HEK293 (cell line): ENCODE results near the gene KLF16.
A peak's percentile ranks its signal among the peaks of the same experiment; 100 is the strongest.

Source experiments
- CTCF ChIA-PET: fragments of 350-600 bp; formaldehyde crosslinking; extraction: SDS; loops from one replicate; lab custom pipeline; 2021; ENCODE audit warnings: antibody characterized with exemption; lab: Yijun Ruan, JAX
- POLR2A ChIA-PET: fragments of 300-600 bp; formaldehyde crosslinking; extraction: SDS; loops from one replicate; lab custom pipeline; 2020; ENCODE audit warnings: antibody characterized with exemption, inconsistent platforms; lab: Yijun Ruan, JAX
- H3K27ac ChIP-seq: fragments of 200-500 bp; sonication (Bioruptor generic); 2 replicates; pipeline ENCODE4 v1.5.1; 2014; ENCODE audit warnings: low read depth, low read length, control low read depth, inconsistent platforms; ENCODE audit errors: extremely low read depth
- H3K36me3 ChIP-seq, 2 experiments: fragments of 200-500 bp in 1 of 2; sonication (Bioruptor generic) in 1 of 2; 1 replicate in 1 of 2; 2 replicates in 1 of 2; pipeline ENCODE4 v1.5.1; 2014 to 2017; ENCODE audit warnings: inconsistent platforms in 2 of 2, low read length in 2 of 2; ENCODE audit not compliant: control insufficient read depth in 2 of 2, insufficient read depth in 1 of 2
- H3K4me1 ChIP-seq: fragments of 200-500 bp; sonication (Bioruptor generic); 2 replicates; pipeline ENCODE4 v1.5.1; 2014; ENCODE audit warnings: mild to moderate bottlenecking, low read length, inconsistent platforms; ENCODE audit not compliant: control insufficient read depth, insufficient read depth
- H3K4me3 ChIP-seq: 2 replicates; pipeline ENCODE4 v1.5.1; 2011; ENCODE audit warnings: low read depth, mild to moderate bottlenecking, control low read depth, low read length, moderate library complexity
- H3K9me3 ChIP-seq: fragments of 200-500 bp; sonication (Bioruptor generic); 2 replicates; pipeline ENCODE4 v1.5.1; 2014; ENCODE audit warnings: low read depth, low read length, inconsistent platforms; ENCODE audit not compliant: control insufficient read depth, insufficient read depth
- GLIS2 ChIP-seq: fragments of 450-650 bp; formaldehyde crosslinking; IDR thresholded peaks from 2 replicates; pipeline ENCODE4 v1.5.1; 2016; ENCODE audit warnings: missing biosample characterization, missing genetic modification characterization
- HOXA7 ChIP-seq: sonication (generic); formaldehyde crosslinking; IDR thresholded peaks from 2 replicates; pipeline ENCODE4 v1.8.1; 2022; ENCODE audit warnings: missing genetic modification reagents, borderline replicate concordance
- KLF10 ChIP-seq: fragments of 450-650 bp; IDR thresholded peaks from 2 replicates; pipeline ENCODE4 v1.5.1; 2018; ENCODE audit warnings: missing biosample characterization, mild to moderate bottlenecking, missing genetic modification characterization
- MEIS1 ChIP-seq: sonication (generic); formaldehyde crosslinking; IDR thresholded peaks from 2 replicates; pipeline ENCODE4 v1.8.1; 2022; ENCODE audit warnings: missing genetic modification reagents, mild to moderate bottlenecking, borderline replicate concordance
- TCF7L2 ChIP-seq: IDR thresholded peaks from 2 replicates; pipeline ENCODE4 v1.6.1; 2011; ENCODE audit warnings: low read depth, mild to moderate bottlenecking, inconsistent platforms, low read length, moderate library complexity, borderline replicate concordance
- WT1 ChIP-seq: fragments of 450-650 bp; formaldehyde crosslinking; IDR thresholded peaks from 2 replicates; pipeline ENCODE4 v1.5.1; 2016; ENCODE audit warnings: missing biosample characterization, missing genetic modification characterization
- YY1 ChIP-seq: fragments of 450-650 bp; formaldehyde crosslinking; IDR thresholded peaks from 2 replicates; pipeline ENCODE4 v1.5.1; 2018; ENCODE audit warnings: missing biosample characterization, missing genetic modification characterization
- YY2 ChIP-seq: fragments of 450-650 bp; formaldehyde crosslinking; IDR thresholded peaks from 2 replicates; pipeline ENCODE4 v1.5.1; 2016; ENCODE audit warnings: missing biosample characterization, missing genetic modification characterization
- ZFHX2 ChIP-seq: fragments of 450-650 bp; formaldehyde crosslinking; conservative IDR thresholded peaks from 2 replicates; pipeline ENCODE4 v1.5.1; 2016; ENCODE audit warnings: missing biosample characterization, missing genetic modification characterization
- ZIC2 ChIP-seq: fragments of 450-650 bp; formaldehyde crosslinking; IDR thresholded peaks from 2 replicates; pipeline ENCODE4 v1.5.1; 2016; ENCODE audit warnings: missing biosample characterization, missing genetic modification characterization
- ZNF10 ChIP-seq: fragments of 450-650 bp; formaldehyde crosslinking; IDR thresholded peaks from 2 replicates; pipeline ENCODE4 v1.5.1; 2017; ENCODE audit warnings: missing biosample characterization, missing genetic modification characterization
- ZNF133 ChIP-seq: fragments of 450-650 bp; formaldehyde crosslinking; IDR thresholded peaks from 2 replicates; pipeline ENCODE4 v1.5.1; 2016; ENCODE audit warnings: missing biosample characterization, missing genetic modification characterization
- ZNF19 ChIP-seq: fragments of 450-650 bp; formaldehyde crosslinking; IDR thresholded peaks from 2 replicates; pipeline ENCODE4; 2016; ENCODE audit warnings: missing biosample characterization, missing genetic modification characterization, low read depth
- ZNF239 ChIP-seq: fragments of 450-650 bp; formaldehyde crosslinking; IDR thresholded peaks from 2 replicates; pipeline ENCODE4 v1.5.1; 2016; ENCODE audit warnings: missing biosample characterization, missing genetic modification characterization
- ZNF311 ChIP-seq: fragments of 450-650 bp; formaldehyde crosslinking; IDR thresholded peaks from 2 replicates; pipeline ENCODE4 v1.5.1; 2017; ENCODE audit warnings: missing biosample characterization, missing genetic modification characterization, borderline replicate concordance
- ZNF366 ChIP-seq: fragments of 450-650 bp; formaldehyde crosslinking; conservative IDR thresholded peaks from 2 replicates; pipeline ENCODE4 v1.5.1; 2016; ENCODE audit warnings: missing biosample characterization, missing genetic modification characterization
- ZNF426 ChIP-seq: fragments of 450-650 bp; formaldehyde crosslinking; IDR thresholded peaks from 2 replicates; pipeline ENCODE4 v1.5.1; 2017; ENCODE audit warnings: missing biosample characterization, missing genetic modification characterization, mild to moderate bottlenecking, inconsistent platforms, moderate library complexity
- ZNF561 ChIP-seq: fragments of 450-650 bp; IDR thresholded peaks from 2 replicates; pipeline ENCODE4 v1.5.1; 2018; ENCODE audit warnings: missing biosample characterization, missing genetic modification characterization, borderline replicate concordance
- ZNF660 ChIP-seq: fragments of 450-650 bp; IDR thresholded peaks from 2 replicates; pipeline ENCODE4 v1.5.1; 2018; ENCODE audit warnings: missing biosample characterization, mild to moderate bottlenecking, missing genetic modification characterization
- TF ChIP-seq, protein P1 (sequence below): fragments of 450-650 bp; formaldehyde crosslinking; IDR thresholded peaks from 2 replicates; pipeline ENCODE4 v1.5.1; 2017; ENCODE audit warnings: missing biosample characterization, missing genetic modification characterization
- TF ChIP-seq, protein P2 (sequence below): fragments of 450-650 bp; formaldehyde crosslinking; IDR thresholded peaks from 2 replicates; pipeline ENCODE4 v1.5.1; 2016; ENCODE audit warnings: missing biosample characterization, missing genetic modification characterization
- TF ChIP-seq, protein P3 (sequence below): fragments of 450-650 bp; formaldehyde crosslinking; IDR thresholded peaks from 2 replicates; pipeline ENCODE4 v1.5.1; 2017; ENCODE audit warnings: missing biosample characterization, missing genetic modification characterization
- TF ChIP-seq, protein P4 (sequence below): fragments of 450-650 bp; IDR thresholded peaks from 2 replicates; pipeline ENCODE4 v1.5.1; 2018; ENCODE audit warnings: missing biosample characterization, missing genetic modification characterization
- TF ChIP-seq, protein P5 (sequence below): fragments of 450-650 bp; formaldehyde crosslinking; IDR thresholded peaks from 2 replicates; pipeline ENCODE4 v1.5.1; 2016; ENCODE audit warnings: missing biosample characterization, missing genetic modification characterization
- TF ChIP-seq, protein P6 (sequence below): fragments of 450-650 bp; formaldehyde crosslinking; IDR thresholded peaks from 2 replicates; pipeline ENCODE4 v1.5.1; 2017; ENCODE audit warnings: missing biosample characterization, missing genetic modification characterization
- TF ChIP-seq, protein P7 (sequence below): fragments of 450-650 bp; formaldehyde crosslinking; IDR thresholded peaks from 2 replicates; pipeline ENCODE4 v1.5.1; 2017; ENCODE audit warnings: missing biosample characterization, mild to moderate bottlenecking, missing genetic modification characterization, moderate library complexity

KLF16 gene

DNA sequence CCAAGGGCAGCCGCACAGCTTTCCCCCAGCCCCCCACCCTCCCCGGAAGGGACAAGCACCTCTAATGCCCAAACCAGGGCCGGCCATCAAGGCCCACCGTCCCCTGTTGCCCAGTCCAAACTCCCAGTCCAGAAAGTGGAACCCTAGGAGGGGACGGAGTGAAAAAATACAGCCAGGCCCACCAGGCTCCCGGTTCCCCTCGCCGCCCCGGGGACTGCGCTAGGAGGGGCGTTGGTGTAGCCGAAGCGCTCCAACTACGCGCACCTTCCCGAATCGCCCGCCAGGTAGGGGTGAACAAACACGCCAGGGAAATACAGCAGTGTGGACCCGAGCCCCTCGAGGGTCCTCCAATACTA lies 1.3 kb downstream of the KLF16 start (continued):
- TF ChIP-seq HOXA7 (CRISPR knock-in tag) (no peak), ZNF660 (tag by site-specific recombination) (no peak), KLF10 (tag by site-specific recombination) (0 out of 2 replicates have a peak, but pooled peaks have one; percentile 41), YY1 (tag by site-specific recombination) (no peak), GLIS2 (tag by site-specific recombination) (0 out of 2 replicates have a peak, but pooled peaks have one; percentile 22), YY2 (tag by site-specific recombination) (no peak), TCF7L2 (no peak), ZNF133 (tag by site-specific recombination) (no peak), ZNF366 (tag by site-specific recombination) (no peak), WT1 (tag by site-specific recombination) (no peak), MEIS1 (CRISPR knock-in tag) (no peak)
- TF ChIP-seq, protein P1, sequence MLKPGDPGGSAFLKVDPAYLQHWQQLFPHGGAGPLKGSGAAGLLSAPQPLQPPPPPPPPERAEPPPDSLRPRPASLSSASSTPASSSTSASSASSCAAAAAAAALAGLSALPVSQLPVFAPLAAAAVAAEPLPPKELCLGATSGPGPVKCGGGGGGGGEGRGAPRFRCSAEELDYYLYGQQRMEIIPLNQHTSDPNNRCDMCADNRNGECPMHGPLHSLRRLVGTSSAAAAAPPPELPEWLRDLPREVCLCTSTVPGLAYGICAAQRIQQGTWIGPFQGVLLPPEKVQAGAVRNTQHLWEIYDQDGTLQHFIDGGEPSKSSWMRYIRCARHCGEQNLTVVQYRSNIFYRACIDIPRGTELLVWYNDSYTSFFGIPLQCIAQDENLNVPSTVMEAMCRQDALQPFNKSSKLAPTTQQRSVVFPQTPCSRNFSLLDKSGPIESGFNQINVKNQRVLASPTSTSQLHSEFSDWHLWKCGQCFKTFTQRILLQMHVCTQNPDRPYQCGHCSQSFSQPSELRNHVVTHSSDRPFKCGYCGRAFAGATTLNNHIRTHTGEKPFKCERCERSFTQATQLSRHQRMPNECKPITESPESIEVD (tag by site-specific recombination), result no peak
- TF ChIP-seq, protein P2, sequence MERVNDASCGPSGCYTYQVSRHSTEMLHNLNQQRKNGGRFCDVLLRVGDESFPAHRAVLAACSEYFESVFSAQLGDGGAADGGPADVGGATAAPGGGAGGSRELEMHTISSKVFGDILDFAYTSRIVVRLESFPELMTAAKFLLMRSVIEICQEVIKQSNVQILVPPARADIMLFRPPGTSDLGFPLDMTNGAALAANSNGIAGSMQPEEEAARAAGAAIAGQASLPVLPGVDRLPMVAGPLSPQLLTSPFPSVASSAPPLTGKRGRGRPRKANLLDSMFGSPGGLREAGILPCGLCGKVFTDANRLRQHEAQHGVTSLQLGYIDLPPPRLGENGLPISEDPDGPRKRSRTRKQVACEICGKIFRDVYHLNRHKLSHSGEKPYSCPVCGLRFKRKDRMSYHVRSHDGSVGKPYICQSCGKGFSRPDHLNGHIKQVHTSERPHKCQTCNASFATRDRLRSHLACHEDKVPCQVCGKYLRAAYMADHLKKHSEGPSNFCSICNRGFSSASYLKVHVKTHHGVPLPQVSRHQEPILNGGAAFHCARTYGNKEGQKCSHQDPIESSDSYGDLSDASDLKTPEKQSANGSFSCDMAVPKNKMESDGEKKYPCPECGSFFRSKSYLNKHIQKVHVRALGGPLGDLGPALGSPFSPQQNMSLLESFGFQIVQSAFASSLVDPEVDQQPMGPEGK, result 0 out of 2 replicates have a peak, but pooled peaks have one; percentile 82
- TF ChIP-seq, protein P3, sequence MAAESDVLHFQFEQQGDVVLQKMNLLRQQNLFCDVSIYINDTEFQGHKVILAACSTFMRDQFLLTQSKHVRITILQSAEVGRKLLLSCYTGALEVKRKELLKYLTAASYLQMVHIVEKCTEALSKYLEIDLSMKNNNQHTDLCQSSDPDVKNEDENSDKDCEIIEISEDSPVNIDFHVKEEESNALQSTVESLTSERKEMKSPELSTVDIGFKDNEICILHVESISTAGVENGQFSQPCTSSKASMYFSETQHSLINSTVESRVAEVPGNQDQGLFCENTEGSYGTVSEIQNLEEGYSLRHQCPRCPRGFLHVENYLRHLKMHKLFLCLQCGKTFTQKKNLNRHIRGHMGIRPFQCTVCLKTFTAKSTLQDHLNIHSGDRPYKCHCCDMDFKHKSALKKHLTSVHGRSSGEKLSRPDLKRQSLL (tag by site-specific recombination), result no peak

DNA sequence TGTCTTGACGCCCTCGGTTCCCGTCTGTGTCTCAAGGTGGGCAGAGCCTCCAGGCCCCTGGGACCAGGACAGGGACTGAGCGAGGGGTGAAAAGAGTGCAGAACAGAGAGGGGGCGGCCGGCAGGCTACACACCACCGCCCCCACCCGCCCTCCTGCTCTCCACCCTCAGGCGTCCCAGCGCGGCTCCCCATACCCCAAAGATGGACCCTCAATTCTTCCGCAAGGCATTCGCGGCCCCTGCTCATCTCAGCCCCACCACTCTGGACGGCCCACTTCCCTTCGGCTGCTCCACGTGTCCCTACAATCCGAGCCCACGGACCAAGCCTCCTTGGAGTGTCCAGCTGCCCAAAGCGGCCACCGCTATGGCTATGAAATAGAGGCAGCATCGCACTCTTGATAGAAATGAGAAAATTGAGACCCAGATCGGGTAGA lies 1.8 kb downstream of the KLF16 start:
- no peak overlapping the region for H3K27ac ChIP-seq
- no peaks in the 10 kb centered on the region for H3K9me3 ChIP-seq
- peaks cover 21% of the 10 kb centered on the region for H3K4me1 ChIP-seq
- H3K4me3 ChIP-seq, result no peak overlapping the region
- POLR2A ChIA-PET, result no interaction called here
- H3K36me3 ChIP-seq, result no peaks in the 10 kb centered on the region
- CTCF ChIA-PET, result no interaction called here
- TF ChIP-seq ZNF426, result no peak
- no peak for TF ChIP-seq ZNF561 (tag by site-specific recombination)
- no peak for TF ChIP-seq ZNF311 (tag by site-specific recombination)
- TF ChIP-seq ZNF239 (tag by site-specific recombination), result no peak
- TF ChIP-seq, protein P3 (tag by site-specific recombination), result no peak
- TF ChIP-seq ZIC2 (tag by site-specific recombination), result no peak
- peak; percentile 59 for TF ChIP-seq ZFHX2
- TF ChIP-seq, protein P4, sequence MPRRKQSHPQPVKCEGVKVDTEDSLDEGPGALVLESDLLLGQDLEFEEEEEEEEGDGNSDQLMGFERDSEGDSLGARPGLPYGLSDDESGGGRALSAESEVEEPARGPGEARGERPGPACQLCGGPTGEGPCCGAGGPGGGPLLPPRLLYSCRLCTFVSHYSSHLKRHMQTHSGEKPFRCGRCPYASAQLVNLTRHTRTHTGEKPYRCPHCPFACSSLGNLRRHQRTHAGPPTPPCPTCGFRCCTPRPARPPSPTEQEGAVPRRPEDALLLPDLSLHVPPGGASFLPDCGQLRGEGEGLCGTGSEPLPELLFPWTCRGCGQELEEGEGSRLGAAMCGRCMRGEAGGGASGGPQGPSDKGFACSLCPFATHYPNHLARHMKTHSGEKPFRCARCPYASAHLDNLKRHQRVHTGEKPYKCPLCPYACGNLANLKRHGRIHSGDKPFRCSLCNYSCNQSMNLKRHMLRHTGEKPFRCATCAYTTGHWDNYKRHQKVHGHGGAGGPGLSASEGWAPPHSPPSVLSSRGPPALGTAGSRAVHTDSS (tag by site-specific recombination), result no peak
- TF ChIP-seq ZNF19 (tag by site-specific recombination), result no peak
- TF ChIP-seq, protein P5, sequence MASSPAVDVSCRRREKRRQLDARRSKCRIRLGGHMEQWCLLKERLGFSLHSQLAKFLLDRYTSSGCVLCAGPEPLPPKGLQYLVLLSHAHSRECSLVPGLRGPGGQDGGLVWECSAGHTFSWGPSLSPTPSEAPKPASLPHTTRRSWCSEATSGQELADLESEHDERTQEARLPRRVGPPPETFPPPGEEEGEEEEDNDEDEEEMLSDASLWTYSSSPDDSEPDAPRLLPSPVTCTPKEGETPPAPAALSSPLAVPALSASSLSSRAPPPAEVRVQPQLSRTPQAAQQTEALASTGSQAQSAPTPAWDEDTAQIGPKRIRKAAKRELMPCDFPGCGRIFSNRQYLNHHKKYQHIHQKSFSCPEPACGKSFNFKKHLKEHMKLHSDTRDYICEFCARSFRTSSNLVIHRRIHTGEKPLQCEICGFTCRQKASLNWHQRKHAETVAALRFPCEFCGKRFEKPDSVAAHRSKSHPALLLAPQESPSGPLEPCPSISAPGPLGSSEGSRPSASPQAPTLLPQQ (tag by site-specific recombination), result no peak
- TF ChIP-seq ZNF10 (tag by site-specific recombination), result 0 out of 2 replicates have a peak, but pooled peaks have one; percentile 53
- TF ChIP-seq, protein P6, sequence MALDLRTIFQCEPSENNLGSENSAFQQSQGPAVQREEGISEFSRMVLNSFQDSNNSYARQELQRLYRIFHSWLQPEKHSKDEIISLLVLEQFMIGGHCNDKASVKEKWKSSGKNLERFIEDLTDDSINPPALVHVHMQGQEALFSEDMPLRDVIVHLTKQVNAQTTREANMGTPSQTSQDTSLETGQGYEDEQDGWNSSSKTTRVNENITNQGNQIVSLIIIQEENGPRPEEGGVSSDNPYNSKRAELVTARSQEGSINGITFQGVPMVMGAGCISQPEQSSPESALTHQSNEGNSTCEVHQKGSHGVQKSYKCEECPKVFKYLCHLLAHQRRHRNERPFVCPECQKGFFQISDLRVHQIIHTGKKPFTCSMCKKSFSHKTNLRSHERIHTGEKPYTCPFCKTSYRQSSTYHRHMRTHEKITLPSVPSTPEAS, result no peak
- TF ChIP-seq, protein P7, sequence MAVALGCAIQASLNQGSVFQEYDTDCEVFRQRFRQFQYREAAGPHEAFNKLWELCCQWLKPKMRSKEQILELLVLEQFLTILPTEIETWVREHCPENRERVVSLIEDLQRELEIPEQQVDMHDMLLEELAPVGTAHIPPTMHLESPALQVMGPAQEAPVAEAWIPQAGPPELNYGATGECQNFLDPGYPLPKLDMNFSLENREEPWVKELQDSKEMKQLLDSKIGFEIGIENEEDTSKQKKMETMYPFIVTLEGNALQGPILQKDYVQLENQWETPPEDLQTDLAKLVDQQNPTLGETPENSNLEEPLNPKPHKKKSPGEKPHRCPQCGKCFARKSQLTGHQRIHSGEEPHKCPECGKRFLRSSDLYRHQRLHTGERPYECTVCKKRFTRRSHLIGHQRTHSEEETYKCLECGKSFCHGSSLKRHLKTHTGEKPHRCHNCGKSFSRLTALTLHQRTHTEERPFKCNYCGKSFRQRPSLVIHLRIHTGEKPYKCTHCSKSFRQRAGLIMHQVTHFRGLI (tag by site-specific recombination), result no peak
